Astrocyte of the cerebellum (primary cell): ENCODE data around the gene MCM7.

Experiments used
- DNase-seq: peaks from one replicate; pipeline ENCODE4 v3.0.0-alpha.2; 2011; ENCODE audit warnings: low read depth
- H3K4me3 ChIP-seq: 2 replicates; pipeline ENCODE4 v1.5.1; 2011; ENCODE audit warnings: mild to moderate bottlenecking, low read depth, low read length, moderate library complexity
- in situ Hi-C: cut with HindIII; loops from 2 replicates; pipeline ENCODE4 v1.10.0; 2017; ENCODE audit warnings: low sequenced_read_pairs
- TF ChIP-seq, protein P1 (sequence below): IDR thresholded peaks from 2 replicates; pipeline ENCODE4 v1.5.1; 2012; ENCODE audit warnings: low read length, low read depth, moderate library complexity, mild to moderate bottlenecking; ENCODE audit errors: missing control alignments

The MCM7 gene

DNA sequence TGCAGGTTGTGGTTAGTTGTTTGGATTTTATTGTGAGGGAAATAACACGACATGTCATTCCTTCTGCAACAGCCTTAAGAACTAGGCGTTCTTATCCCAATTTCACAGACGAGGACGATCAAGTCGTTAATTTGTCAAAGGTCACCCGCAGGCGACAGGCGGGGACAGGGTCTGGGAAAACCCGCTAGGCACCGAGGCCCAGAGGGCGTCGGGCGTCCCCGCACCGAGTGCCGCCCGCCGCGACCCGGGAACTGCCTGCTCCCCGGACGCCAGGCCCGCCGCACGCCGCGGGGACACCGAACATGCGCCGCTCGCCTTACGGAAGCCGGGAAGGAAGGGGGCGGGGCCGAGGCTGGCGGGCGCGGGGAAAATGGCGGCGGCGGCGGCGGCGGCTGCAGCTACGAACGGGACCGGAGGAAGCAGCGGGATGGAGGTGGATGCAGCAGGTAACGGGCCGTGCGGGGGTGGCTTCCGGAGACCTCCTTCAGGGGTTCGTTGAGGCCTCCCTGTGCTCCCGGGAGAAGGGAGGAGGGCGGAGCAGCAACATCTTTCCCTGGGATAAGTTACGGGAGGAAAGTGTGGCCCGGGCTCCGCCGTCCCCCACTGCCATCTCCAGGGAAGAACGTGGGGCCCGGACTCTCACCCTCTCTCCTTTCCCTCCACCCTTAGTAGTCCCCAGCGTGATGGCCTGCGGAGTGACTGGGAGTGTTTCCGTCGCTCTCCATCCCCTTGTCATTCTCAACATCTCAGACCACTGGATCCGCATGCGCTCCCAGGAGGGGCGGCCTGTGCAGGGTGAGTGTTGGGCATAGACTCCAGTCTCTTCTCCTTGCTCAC is 12.4 kb downstream of the MCM7 start, which contains the start of gene COPS6:
Gene COPS6, plus strand, starts transcription at position 349 of the 837 bp plus-strand sequence. Its CDS starts 22 bp downstream, at position 371.
- DNase-seq = no peak
- in situ Hi-C loops = no loop called here
- peak within 1 kb of the TSS; percentile 89 for H3K4me3 ChIP-seq
- TF ChIP-seq, protein P1, sequence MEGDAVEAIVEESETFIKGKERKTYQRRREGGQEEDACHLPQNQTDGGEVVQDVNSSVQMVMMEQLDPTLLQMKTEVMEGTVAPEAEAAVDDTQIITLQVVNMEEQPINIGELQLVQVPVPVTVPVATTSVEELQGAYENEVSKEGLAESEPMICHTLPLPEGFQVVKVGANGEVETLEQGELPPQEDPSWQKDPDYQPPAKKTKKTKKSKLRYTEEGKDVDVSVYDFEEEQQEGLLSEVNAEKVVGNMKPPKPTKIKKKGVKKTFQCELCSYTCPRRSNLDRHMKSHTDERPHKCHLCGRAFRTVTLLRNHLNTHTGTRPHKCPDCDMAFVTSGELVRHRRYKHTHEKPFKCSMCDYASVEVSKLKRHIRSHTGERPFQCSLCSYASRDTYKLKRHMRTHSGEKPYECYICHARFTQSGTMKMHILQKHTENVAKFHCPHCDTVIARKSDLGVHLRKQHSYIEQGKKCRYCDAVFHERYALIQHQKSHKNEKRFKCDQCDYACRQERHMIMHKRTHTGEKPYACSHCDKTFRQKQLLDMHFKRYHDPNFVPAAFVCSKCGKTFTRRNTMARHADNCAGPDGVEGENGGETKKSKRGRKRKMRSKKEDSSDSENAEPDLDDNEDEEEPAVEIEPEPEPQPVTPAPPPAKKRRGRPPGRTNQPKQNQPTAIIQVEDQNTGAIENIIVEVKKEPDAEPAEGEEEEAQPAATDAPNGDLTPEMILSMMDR = no peak

DNA sequence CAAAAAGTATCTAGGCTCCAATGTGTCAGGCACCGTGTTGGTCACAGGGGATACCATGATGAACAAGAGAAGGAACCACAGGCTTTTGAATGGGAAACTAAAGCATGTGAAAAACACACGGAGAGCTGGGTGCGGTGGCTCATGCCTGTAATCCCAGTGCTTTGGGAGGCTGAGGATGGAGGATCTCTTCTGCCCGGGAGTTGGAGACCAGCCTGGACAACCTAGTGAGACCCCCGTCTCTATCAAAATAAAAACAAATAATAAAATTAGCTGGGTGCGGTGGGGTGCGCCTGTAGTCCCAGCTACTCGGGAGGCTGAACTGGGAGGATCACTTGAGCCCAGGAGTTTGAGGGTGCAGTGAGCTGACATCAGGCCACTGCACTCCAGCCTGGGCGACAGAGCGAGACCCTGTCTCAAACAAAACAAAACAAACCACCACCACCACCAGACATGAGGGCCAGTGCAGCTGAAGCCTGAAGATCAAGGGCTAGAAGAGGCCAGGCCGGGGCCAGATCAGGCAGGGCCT is 13.0 kb downstream of the MCM7 start:
- no peak for DNase-seq
- TF ChIP-seq, protein P1 = no peak
- in situ Hi-C loops = no loop called here
- H3K4me3 ChIP-seq = peak overlapping the region; percentile 89

DNA sequence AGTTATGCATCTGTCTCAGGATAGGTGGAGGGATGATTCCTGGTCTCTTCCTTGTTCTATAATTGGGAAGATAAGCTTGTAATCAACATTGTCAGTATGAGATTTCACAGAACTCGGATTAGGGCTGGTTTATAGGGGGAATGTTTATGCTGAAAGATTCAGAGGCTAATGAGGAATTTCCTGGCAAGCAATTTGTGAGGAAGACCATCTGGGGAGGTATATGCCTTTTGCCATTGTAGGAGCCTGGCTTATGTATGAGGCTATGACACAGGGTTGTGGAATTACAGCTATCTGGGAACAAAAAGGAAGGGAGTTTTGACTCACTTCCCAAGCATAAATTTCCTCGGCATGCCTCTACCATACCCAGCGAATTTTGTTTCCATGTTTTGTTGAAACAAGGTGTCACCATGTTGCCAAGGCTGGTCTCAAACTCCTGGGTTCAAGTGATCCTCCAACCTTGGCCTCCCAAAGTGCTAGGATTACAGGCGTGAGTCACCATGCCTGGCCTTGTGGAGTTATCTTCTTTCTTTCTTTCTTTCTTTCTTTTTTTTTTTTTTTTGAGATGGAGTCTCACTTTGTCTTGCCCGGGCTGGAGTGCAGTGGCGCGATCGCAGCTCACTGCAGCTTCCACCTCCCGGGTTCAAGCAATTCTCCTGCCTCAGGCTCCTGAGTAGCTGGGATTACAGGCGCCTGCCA is 14.0 kb downstream of the MCM7 start:
- DNase-seq = peak; percentile 88
- TF ChIP-seq, protein P1 = no peak
- no peak overlapping the region for H3K4me3 ChIP-seq
- in situ Hi-C loops = no loop called here

DNA sequence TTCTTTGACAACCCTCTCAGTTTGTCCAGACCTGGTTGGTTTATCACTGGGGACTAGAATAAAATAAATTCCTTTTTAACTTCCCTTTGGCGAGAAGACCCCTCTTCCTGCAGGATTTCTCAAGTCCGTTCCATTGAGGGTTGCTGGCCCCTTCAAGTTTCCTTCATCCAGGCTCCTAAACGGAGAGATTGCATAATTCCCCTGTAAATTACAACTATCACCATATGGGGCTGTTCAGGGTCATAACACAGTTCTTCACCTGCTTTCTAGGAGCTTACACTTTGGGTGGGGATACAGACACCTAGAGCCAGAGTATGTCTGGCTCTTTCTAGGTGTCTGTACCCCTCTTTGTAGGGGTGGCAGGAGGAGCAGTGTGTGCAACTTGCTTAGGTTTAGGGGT is 15.7 kb downstream of the MCM7 start:
- no peak overlapping the region for H3K4me3 ChIP-seq
- no peak for DNase-seq
- TF ChIP-seq, protein P1 = no peak
- in situ Hi-C loops = no loop called here

DNA sequence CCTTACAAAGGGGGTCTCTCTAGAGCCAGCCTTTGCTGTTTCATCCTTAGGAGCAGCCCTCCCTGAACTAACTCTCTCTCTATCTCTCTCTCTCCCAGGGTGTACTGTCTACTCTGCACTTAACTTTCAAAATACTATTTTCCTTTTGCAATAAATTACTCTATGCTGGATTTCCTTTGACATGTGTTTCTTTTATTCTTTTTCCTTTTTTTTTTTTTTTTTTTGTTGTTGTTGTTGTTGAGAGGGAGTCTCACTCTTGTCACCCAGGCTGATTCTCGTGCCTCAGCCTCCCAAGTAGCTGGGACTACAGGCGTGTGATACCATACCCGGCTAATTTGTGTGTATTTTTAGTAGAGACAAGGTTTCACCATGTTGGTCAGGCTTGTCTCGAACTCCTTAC is 18.2 kb downstream of the MCM7 start:
- no peak overlapping the region for H3K4me3 ChIP-seq
- TF ChIP-seq, protein P1 = no peak
- in situ Hi-C loops = no loop called here
- DNase-seq = no peak

DNA sequence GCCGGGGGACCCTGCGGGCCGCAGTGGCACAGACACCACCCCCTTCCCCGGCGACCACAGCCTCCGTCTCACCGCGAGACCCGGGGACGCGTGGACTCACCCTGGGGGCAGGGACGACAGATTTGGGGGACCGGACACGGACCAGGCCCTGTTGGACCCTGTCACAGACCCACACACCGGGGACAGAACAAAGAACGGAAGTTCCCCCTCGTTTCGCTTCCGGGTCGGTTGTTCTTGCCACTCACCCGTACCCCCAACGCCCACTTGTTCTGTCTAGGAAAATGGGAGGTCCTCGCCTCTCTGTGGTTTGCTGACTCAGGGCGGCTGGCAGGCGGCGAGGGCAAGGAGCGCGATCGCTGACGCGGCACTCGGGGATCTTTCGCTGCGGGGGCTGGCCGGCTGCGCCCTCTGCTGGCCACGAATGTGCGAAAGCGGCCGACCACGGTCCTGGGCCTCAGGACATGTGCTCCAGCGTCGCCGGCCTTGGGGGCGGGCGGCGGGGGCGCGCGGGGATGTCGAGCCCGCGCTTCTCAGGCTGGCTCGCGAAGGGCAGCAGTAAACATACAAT is 19.6 kb downstream of the MCM7 start, which contains the start of gene ZNF3:
Gene ZNF3, minus strand, starts transcription at position 189 of the 568 bp plus-strand sequence. CDS start 4,366 bp downstream, outside the sequence.
- H3K4me3 ChIP-seq = peak within 1 kb of the TSS; percentile 78
- in situ Hi-C loops = no loop called here
- DNase-seq = peak; percentile 99
- TF ChIP-seq, protein P1 = peak; percentile 80
